Psoas muscle (tissue), 8 donors: Measurements from ENCODE around the gene LGALS3BP. TPM values are rescaled to one million over a fixed set of nuclear protein-coding genes. Genes with fewer than 3 reads are reported as not detected.

Experiments
- ATAC-seq, 4 donors: fragments of 200-7000 bp; cut with Tn5 transposase; one replicate each; pipeline ENCODE4 v1.9.1; 2020; ENCODE audit warnings: moderate library complexity in 3 of 4, mild to moderate bottlenecking in 2 of 4
- DNase-seq, 2 donors: peaks; one replicate each; pipeline ENCODE4 v3.0.0-alpha.2; 2020
- H3K27ac ChIP-seq: fragments of 200-600 bp; one replicate; pipeline ENCODE4 v1.8.0; 2022
- H3K27me3 ChIP-seq, 3 donors: fragments of 200-600 bp in 1 of 3; one replicate each; pipeline versions ENCODE4 v1.6.1 to v1.8.0; 2013 to 2022; ENCODE audit warnings: low read length in 2 of 3, mild to moderate bottlenecking in 2 of 3, moderate library complexity in 1 of 3; ENCODE audit not compliant: insufficient read depth in 3 of 3
- H3K36me3 ChIP-seq, 2 donors: fragments of 200-600 bp in 1 of 2; one replicate each; pipeline versions ENCODE4 v1.6.1 to v1.8.0; 2013 to 2022; ENCODE audit warnings: low read depth in 1 of 2, mild to moderate bottlenecking in 1 of 2, moderate library complexity in 1 of 2; ENCODE audit not compliant: insufficient read depth in 1 of 2
- H3K4me1 ChIP-seq: fragments of 200-600 bp; one replicate; pipeline ENCODE4 v1.8.0; 2022
- H3K4me3 ChIP-seq: fragments of 200-600 bp; one replicate; pipeline ENCODE4 v1.8.0; 2022; ENCODE audit warnings: mild to moderate bottlenecking
- H3K9me3 ChIP-seq: fragments of 200-600 bp; one replicate; pipeline ENCODE4 v1.8.0; 2022
- CTCF ChIP-seq: fragments of 200-600 bp; IDR thresholded peaks from one replicate; pipeline ENCODE4 v1.8.0; 2022; ENCODE audit warnings: antibody characterized with exemption
- WGBS, 3 donors: extraction: QIAGEN DNeasy Blood & Tissue Kit; methylation state at CpG; one replicate each; pipeline versions ENCODE4 v1.1.6 to v1.1.7; 2013; 5-methylcytosine and 5-hydroxymethylcytosine counted together
- intact Hi-C, 2 donors: fragments of 100-400 bp; cut with DNase I; formaldehyde crosslinking; loops; one replicate each; pipeline versions ENCODE4 v1.11.0 to v1.14.2; 2022
- polyA plus RNA-seq, 3 donors: library from polyadenylated mRNA; stranded (reverse); fragments of 200-250 nt; gene quantifications; one replicate each; pipeline ENCODE4 v1.2.3, GENCODE V29; 2013
- total RNA-seq, 4 donors: library from RNA; stranded (reverse); fragmentation: NEBNext Ultra II Directional in 2 of 4; extraction: Animal tissue kit (Norgen Biotek cat#: 25700) in 2 of 4; gene quantifications; one replicate each; pipeline versions ENCODE4 v1.2.1 to v1.2.4, GENCODE V29; 2021 to 2023
- donor health status: healthy with polysubstance abuse.
- donor health status: DM: no; HTN: no; CAD: no; lungs with moderate emphysema.
- donor health status: Bipolar disorder and iron deficiency.
- donor health status: healthy.
- donor health status: DM: yes; HTN: yes; CAD: no.
- donor health status: DM: no; HTN: no; CAD: no.
- donor health status: DM: no; HTN: no; CAD: no.
- donor health status: DM: yes; HTN: yes; CAD: no.

LGALS3BP gene
- total and polyA plus RNA-seq, 7 donors = 8.9 to 35.5 (median 14.9) TPM

GRCh38 chr17:78976907-78977680 lies 2.6 kb downstream of the LGALS3BP start:
- DNase-seq (no peak), ATAC-seq (no peak)
- H3K36me3 ChIP-seq = no peaks in the 10 kb centered on the region
- TF ChIP-seq CTCF = no peak
- no peaks in the 10 kb centered on the region for H3K9me3 ChIP-seq
- H3K27me3 ChIP-seq = no peaks in the 10 kb centered on the region
- H3K4me3 ChIP-seq = no peak overlapping the region
- WGBS, 3 donors = 83 to 92% (median 88%) methylated on average over 20 of the region's 20 CpGs
- H3K4me1 ChIP-seq = peaks cover 28% of the 10 kb centered on the region
- H3K27ac ChIP-seq = no peak overlapping the region
- intact Hi-C loops = loop anchor here in 1 of 2 donors (10.0 kb wide), 1 partner anchor 482 kb away; no protein-coding TSS in a partner anchor

GRCh38 chr17:78974635-78975591 lies 4.8 kb downstream of the LGALS3BP start:
- H3K4me3 ChIP-seq = no peak overlapping the region
- 41 to 47% (median 46%) methylated on average over 30 of the region's 30 CpGs for WGBS, 3 donors
- H3K36me3 ChIP-seq = no peaks in the 10 kb centered on the region
- peak; percentile 80 to 85 for DNase-seq
- no peaks in the 10 kb centered on the region for H3K27me3 ChIP-seq
- no peak for TF ChIP-seq CTCF
- no peaks in the 10 kb centered on the region for H3K9me3 ChIP-seq
- peak overlapping the region; percentile 60 for H3K27ac ChIP-seq
- intact Hi-C loops = loop anchor here in 1 of 2 donors (10.0 kb wide), 1 partner anchor 480 kb away; no protein-coding TSS in a partner anchor
- ATAC-seq = peak; percentile 64 to 86 (median 72)
- peaks cover 28% of the 10 kb centered on the region for H3K4me1 ChIP-seq

- no peak for ATAC-seq
- Histone ChIP-seq H3K9me3 (no peaks in the 10 kb centered on the region), H3K27ac (no peak overlapping the region), H3K4me1 (peaks cover 28% of the 10 kb centered on the region), H3K4me3 (no peak overlapping the region), H3K27me3 (no peaks in the 10 kb centered on the region), H3K36me3 (no peaks in the 10 kb centered on the region)
- no peak for TF ChIP-seq CTCF
- DNase-seq = no peak
- 83 to 85% (median 84%) methylated on average over 23 of the region's 23 CpGs for WGBS, 3 donors
- intact Hi-C loops = loop anchor here in 1 of 2 donors (10.0 kb wide), 1 partner anchor 479 kb away; no protein-coding TSS in a partner anchor
These were observed 5.8 kb downstream of the LGALS3BP start for GRCh38 chr17:78973792-78974520.

- no peaks in the 10 kb centered on the region for H3K36me3 ChIP-seq
- TF ChIP-seq CTCF = no peak
- H3K27me3 ChIP-seq = no peaks in the 10 kb centered on the region
- no peaks in the 10 kb centered on the region for H3K9me3 ChIP-seq
- intact Hi-C loops = loop anchor here in 1 of 2 donors (10.0 kb wide), 1 partner anchor 478 kb away; no protein-coding TSS in a partner anchor
- DNase-seq (no peak), ATAC-seq (no peak)
- 78 to 81% (median 79%) methylated on average over 11 of the region's 11 CpGs for WGBS, 3 donors
- H3K4me1 ChIP-seq = peaks cover 24% of the 10 kb centered on the region
- H3K4me3 ChIP-seq = no peak overlapping the region
- no peak overlapping the region for H3K27ac ChIP-seq
These were observed 6.5 kb downstream of the LGALS3BP start for GRCh38 chr17:78973196-78973595.
